ENCODE data around the gene SLC44A5. TPM values are rescaled to one million over a fixed set of nuclear protein-coding genes. Genes with fewer than 3 reads are reported as not detected.

The SLC44A5 gene
- total RNA-seq, 2 experiments from 2014 or later = 0.34 to 0.40 TPM

- DNase-seq = no peak
- no peaks in the 10 kb centered on the region for H3K9me3 Mint-ChIP-seq
- POLR2A ChIA-PET = no interaction called here
- H3K27me3 Mint-ChIP-seq = peaks cover 2% of the 10 kb centered on the region
- H3K4me3 Mint-ChIP-seq = no peak overlapping the region
- intact Hi-C loops (cut with micrococcal nuclease) = no loop called here
- H3K4me1 Mint-ChIP-seq (ENCODE audit: low read depth) = no peaks in the 10 kb centered on the region
- no peak overlapping the region for H3K27ac Mint-ChIP-seq
- H3K36me3 Mint-ChIP-seq = no peaks in the 10 kb centered on the region
- CTCF ChIA-PET = no interaction called here
These were observed 27.6 kb downstream of the SLC44A5 start for GRCh38 chr1:75583282-75583681.

GRCh38 chr1:75582725-75583261, 28.1 kb downstream of the SLC44A5 start:
- CTCF ChIA-PET = no interaction called here
- intact Hi-C loops (cut with micrococcal nuclease) = no loop called here
- POLR2A ChIA-PET = interaction anchor here (0.6 kb wide), 1 partner anchor 194 kb away, joined by 3 read pairs; no protein-coding TSS in a partner anchor
- Mint-ChIP-seq H3K27ac (no peak overlapping the region), H3K4me3 (no peak overlapping the region), H3K36me3 (no peaks in the 10 kb centered on the region), H3K4me1 (ENCODE audit: low read depth) (no peaks in the 10 kb centered on the region), H3K27me3 (peaks cover 2% of the 10 kb centered on the region), H3K9me3 (no peaks in the 10 kb centered on the region)
- no peak for DNase-seq

GRCh38 chr1:75579046-75579445, 31.9 kb downstream of the SLC44A5 start:
- no peaks in the 10 kb centered on the region for H3K4me1 Mint-ChIP-seq (ENCODE audit: low read depth)
- ChIA-PET POLR2A (no interaction called here), CTCF (no interaction called here)
- H3K4me3 Mint-ChIP-seq = no peak overlapping the region
- intact Hi-C loops (cut with micrococcal nuclease) = no loop called here
- no peak overlapping the region for H3K27ac Mint-ChIP-seq
- peaks cover 3% of the 10 kb centered on the region for H3K27me3 Mint-ChIP-seq
- no peaks in the 10 kb centered on the region for H3K9me3 Mint-ChIP-seq
- H3K36me3 Mint-ChIP-seq = no peaks in the 10 kb centered on the region
- no peak for DNase-seq

GRCh38 chr1:75575837-75576236, 35.1 kb downstream of the SLC44A5 start:
- Mint-ChIP-seq H3K36me3 (no peaks in the 10 kb centered on the region), H3K4me1 (ENCODE audit: low read depth) (no peaks in the 10 kb centered on the region), H3K9me3 (no peaks in the 10 kb centered on the region), H3K4me3 (no peak overlapping the region), H3K27me3 (peaks cover 3% of the 10 kb centered on the region), H3K27ac (no peak overlapping the region)
- intact Hi-C loops (cut with micrococcal nuclease) = no loop called here
- ChIA-PET CTCF (no interaction called here), POLR2A (no interaction called here)
- no peak for DNase-seq

DNA sequence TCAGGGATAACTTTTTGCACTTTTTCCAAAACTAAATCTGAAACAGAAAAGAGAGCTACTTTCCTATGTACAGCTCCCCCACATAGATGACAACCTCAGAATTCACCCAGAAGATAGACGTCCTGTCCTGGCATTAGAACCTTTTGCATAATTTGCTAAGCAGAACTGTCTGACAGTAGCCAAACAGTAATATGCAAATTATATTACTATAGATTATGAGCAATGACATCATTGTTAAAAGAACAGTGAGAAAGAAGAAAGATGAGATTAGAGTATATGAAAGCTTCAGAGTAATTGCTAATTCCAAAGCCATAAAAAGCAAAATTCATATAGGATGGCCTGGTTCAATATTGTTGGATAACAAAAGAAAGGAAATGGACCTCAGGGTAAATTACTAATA, 43.7 kb downstream of the SLC44A5 start:
- intact Hi-C loops (cut with micrococcal nuclease) = no loop called here
- POLR2A ChIA-PET = interaction anchor here (0.6 kb wide), 1 partner anchor 1008 kb away, joined by 3 read pairs; no protein-coding TSS in a partner anchor
- DNase-seq = no peak
- peaks cover 2% of the 10 kb centered on the region for H3K27me3 Mint-ChIP-seq
- no peaks in the 10 kb centered on the region for H3K36me3 Mint-ChIP-seq
- no peaks in the 10 kb centered on the region for H3K9me3 Mint-ChIP-seq
- H3K27ac Mint-ChIP-seq = no peak overlapping the region
- no peaks in the 10 kb centered on the region for H3K4me1 Mint-ChIP-seq (ENCODE audit: low read depth)
- H3K4me3 Mint-ChIP-seq = no peak overlapping the region
- CTCF ChIA-PET = no interaction called here

- intact Hi-C loops (cut with micrococcal nuclease) = no loop called here
- Mint-ChIP-seq H3K4me3 (no peak overlapping the region), H3K27me3 (no peaks in the 10 kb centered on the region), H3K4me1 (ENCODE audit: low read depth) (no peaks in the 10 kb centered on the region), H3K27ac (no peak overlapping the region), H3K36me3 (no peaks in the 10 kb centered on the region), H3K9me3 (peaks cover under 1% of the 10 kb centered on the region)
- POLR2A ChIA-PET = no interaction called here
- CTCF ChIA-PET = no interaction called here
- no peak for DNase-seq
These were observed 51.1 kb downstream of the SLC44A5 start for GRCh38 chr1:75559800-75560199.

GRCh38 chr1:75559136-75559535, 51.8 kb downstream of the SLC44A5 start:
- Mint-ChIP-seq H3K27ac (no peak overlapping the region), H3K36me3 (no peaks in the 10 kb centered on the region), H3K9me3 (peaks cover 2% of the 10 kb centered on the region), H3K4me1 (ENCODE audit: low read depth) (no peaks in the 10 kb centered on the region), H3K4me3 (no peak overlapping the region), H3K27me3 (no peaks in the 10 kb centered on the region)
- no peak for DNase-seq
- CTCF ChIA-PET = no interaction called here
- POLR2A ChIA-PET = no interaction called here
- intact Hi-C loops (cut with micrococcal nuclease) = no loop called here

- Mint-ChIP-seq H3K4me1 (ENCODE audit: low read depth) (no peaks in the 10 kb centered on the region), H3K27me3 (no peaks in the 10 kb centered on the region), H3K27ac (no peak overlapping the region), H3K4me3 (no peak overlapping the region), H3K9me3 (peaks cover 2% of the 10 kb centered on the region), H3K36me3 (no peaks in the 10 kb centered on the region)
- ChIA-PET POLR2A (no interaction called here), CTCF (no interaction called here)
- intact Hi-C loops (cut with micrococcal nuclease) = no loop called here
- no peak for DNase-seq
These were observed 56.0 kb downstream of the SLC44A5 start for GRCh38 chr1:75554870-75555269.

DNA sequence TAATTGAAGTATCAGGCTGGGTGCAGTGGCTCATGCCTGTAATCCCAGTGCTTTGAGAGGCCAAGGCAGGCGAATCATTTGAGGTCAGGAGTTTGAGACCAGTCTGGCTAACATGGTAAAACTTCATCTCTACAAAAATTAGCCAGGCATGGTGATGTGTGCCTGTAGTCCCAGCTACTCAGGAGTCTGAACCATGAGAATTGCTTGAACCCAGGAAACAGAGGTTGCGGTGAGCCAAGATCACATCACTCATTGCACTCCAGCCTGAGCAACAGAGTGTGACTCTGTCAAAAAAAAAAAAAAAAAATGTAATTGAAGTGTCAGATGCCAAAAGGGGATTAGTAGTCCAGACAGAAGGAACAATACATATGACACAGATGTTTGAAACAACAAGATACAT, 56.7 kb downstream of the SLC44A5 start:
- intact Hi-C loops (cut with micrococcal nuclease) = no loop called here
- no peaks in the 10 kb centered on the region for H3K27me3 Mint-ChIP-seq
- no peaks in the 10 kb centered on the region for H3K4me1 Mint-ChIP-seq (ENCODE audit: low read depth)
- no peaks in the 10 kb centered on the region for H3K36me3 Mint-ChIP-seq
- H3K4me3 Mint-ChIP-seq = no peak overlapping the region
- H3K9me3 Mint-ChIP-seq = peaks cover 2% of the 10 kb centered on the region
- H3K27ac Mint-ChIP-seq = no peak overlapping the region
- DNase-seq = no peak
- ChIA-PET CTCF (no interaction called here), POLR2A (no interaction called here)

GRCh38 chr1:75550559-75550958, 60.4 kb downstream of the SLC44A5 start:
- no peaks in the 10 kb centered on the region for H3K36me3 Mint-ChIP-seq
- H3K4me1 Mint-ChIP-seq (ENCODE audit: low read depth) = no peaks in the 10 kb centered on the region
- H3K27ac Mint-ChIP-seq = no peak overlapping the region
- POLR2A ChIA-PET = no interaction called here
- no peak for DNase-seq
- H3K9me3 Mint-ChIP-seq = peaks cover 2% of the 10 kb centered on the region
- intact Hi-C loops (cut with micrococcal nuclease) = no loop called here
- CTCF ChIA-PET = no interaction called here
- no peak overlapping the region for H3K4me3 Mint-ChIP-seq
- H3K27me3 Mint-ChIP-seq = no peaks in the 10 kb centered on the region

- Mint-ChIP-seq H3K27me3 (no peaks in the 10 kb centered on the region), H3K27ac (no peak overlapping the region), H3K4me3 (no peak overlapping the region), H3K4me1 (ENCODE audit: low read depth) (no peaks in the 10 kb centered on the region), H3K36me3 (no peaks in the 10 kb centered on the region), H3K9me3 (no peaks in the 10 kb centered on the region)
- CTCF ChIA-PET = interaction anchor here (0.6 kb wide), 1 partner anchor 83 kb away, joined by 3 read pairs; no protein-coding TSS in a partner anchor
- no peak for DNase-seq
- POLR2A ChIA-PET = no interaction called here
- intact Hi-C loops (cut with micrococcal nuclease) = no loop called here
These were observed 62.0 kb downstream of the SLC44A5 start for GRCh38 chr1:75548721-75549480.

DNA sequence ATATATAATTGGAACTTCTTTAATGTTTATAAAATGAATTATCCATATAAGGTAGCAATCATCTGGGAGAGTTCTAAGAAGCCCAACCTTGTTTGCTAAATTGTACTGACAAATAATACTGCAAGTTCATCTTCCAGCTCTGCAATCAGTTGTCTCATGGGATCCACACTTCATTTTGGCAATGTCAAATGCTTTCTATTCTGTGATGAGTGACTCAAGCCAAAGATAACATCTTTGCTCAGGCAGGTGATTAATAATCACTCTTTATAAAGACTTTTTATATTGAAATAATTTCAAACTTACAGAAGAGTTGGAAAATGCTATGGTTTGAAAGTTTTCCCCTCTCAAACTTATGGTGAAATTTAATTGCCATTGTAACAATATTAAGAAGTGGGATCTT, 67.2 kb downstream of the SLC44A5 start:
- no peak for DNase-seq
- H3K27ac Mint-ChIP-seq = no peak overlapping the region
- H3K27me3 Mint-ChIP-seq = no peaks in the 10 kb centered on the region
- ChIA-PET POLR2A (no interaction called here), CTCF (no interaction called here)
- H3K4me1 Mint-ChIP-seq (ENCODE audit: low read depth) = no peaks in the 10 kb centered on the region
- intact Hi-C loops (cut with micrococcal nuclease) = no loop called here
- H3K4me3 Mint-ChIP-seq = no peak overlapping the region
- H3K9me3 Mint-ChIP-seq = no peaks in the 10 kb centered on the region
- no peaks in the 10 kb centered on the region for H3K36me3 Mint-ChIP-seq

- POLR2A ChIA-PET = no interaction called here
- Mint-ChIP-seq H3K36me3 (no peaks in the 10 kb centered on the region), H3K4me3 (no peak overlapping the region), H3K27me3 (no peaks in the 10 kb centered on the region), H3K27ac (no peak overlapping the region), H3K9me3 (no peaks in the 10 kb centered on the region), H3K4me1 (ENCODE audit: low read depth) (no peaks in the 10 kb centered on the region)
- intact Hi-C loops (cut with micrococcal nuclease) = no loop called here
- no peak for DNase-seq
- CTCF ChIA-PET = no interaction called here
These were observed 67.9 kb downstream of the SLC44A5 start for GRCh38 chr1:75542818-75543570.
